ENCODE results near the gene TCF15. TPM values are rescaled to one million over a fixed set of nuclear protein-coding genes. Genes with fewer than 3 reads are reported as not detected.

TCF15 gene
- total and polyA plus RNA-seq, 2 of the 13 experiments (the other 11 are each of a cell fraction or from before 2014, with no cell fraction given), result not detected

GRCh38 chr20:653590-654416 lies 43.7 kb upstream of the TCF15 start (continued):
- TF ChIP-seq ZNF407 (CRISPR knock-in tag; IDR thresholded peaks at IDR 0.05; ENCODE audit: not compliant biosample characterization) (no peak), RBFOX2 (IDR thresholded peaks at IDR 0.05; ENCODE audit: low read depth, low read length) (no peak), ZBTB20 (CRISPR knock-in tag; IDR thresholded peaks at IDR 0.05; ENCODE audit: borderline replicate concordance, low read depth) (no peak), SRY (CRISPR knock-in tag; IDR thresholded peaks at IDR 0.05) (peak; percentile 43; the same call in 1 of the 2 replicates), NCOR1 (IDR thresholded peaks at IDR 0.05; ENCODE audit: borderline replicate concordance, low read length) (peak; percentile 78; the same call in 1 of the 2 replicates), ZNF513 (CRISPR knock-in tag; conservative IDR thresholded peaks at IDR 0.05) (no peak), ZNF839 (CRISPR knock-in tag; IDR thresholded peaks at IDR 0.05; ENCODE audit: borderline replicate concordance) (no peak; the same call in 1 of the 2 replicates), NFIC (IDR thresholded peaks at IDR 0.05; ENCODE audit: low read length) (no peak), PRDM10 (CRISPR knock-in tag; IDR thresholded peaks at IDR 0.05; ENCODE audit: low read depth) (no peak), ZBTB26 (CRISPR knock-in tag; IDR thresholded peaks at IDR 0.05; ENCODE audit: borderline replicate concordance) (no peak), ZBTB14 (CRISPR knock-in tag; IDR thresholded peaks at IDR 0.05) (no peak)

All from HepG2 (cell line).